Occipital lobe (tissue), 2 donors: ENCODE data around the gene DAP. TPM values are rescaled to one million over a fixed set of nuclear protein-coding genes. Genes with fewer than 3 reads are reported as not detected.
A peak's percentile ranks its signal among the peaks of the same experiment; 100 is the strongest.
"Not testable (repeated sequence)": the region's sequence is repeated elsewhere in the genome, so short reads cannot be mapped to it uniquely, and the experiment has no call there.

Source experiments
- DNase-seq: peaks from one replicate; lab custom pipeline; 2025; lab: John Stamatoyannopoulos, UW
- total RNA-seq: library from RNA; depleted of rRNA; stranded (reverse); fragments of >200 nt; gene quantifications from one replicate; pipeline ENCODE4 v1.2.3, GENCODE V29; 2014

DAP gene
- total RNA-seq, 1 donor from 2014 or later: 5.8 TPM

DNA sequence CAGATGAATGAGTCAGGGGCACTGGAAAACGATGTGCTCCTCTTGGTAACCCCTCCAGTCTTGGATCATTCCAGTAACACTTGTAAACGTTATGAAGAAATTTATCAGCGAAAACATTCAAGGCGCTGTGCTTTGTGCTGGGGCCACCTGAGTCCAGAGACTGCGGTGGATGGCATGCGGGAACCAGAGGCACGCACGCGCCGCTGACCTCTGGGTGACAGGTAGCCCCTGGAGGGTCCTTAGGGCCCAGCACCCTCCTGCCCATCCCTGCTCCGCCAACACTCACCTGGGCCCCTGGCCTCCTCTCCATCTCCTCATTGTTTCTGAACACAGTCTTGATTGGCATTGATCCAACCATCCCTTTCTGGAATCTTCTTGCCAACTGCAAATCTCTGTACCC lies 86.9 kb downstream of the DAP start:
- DNase-seq: no peak

DNA sequence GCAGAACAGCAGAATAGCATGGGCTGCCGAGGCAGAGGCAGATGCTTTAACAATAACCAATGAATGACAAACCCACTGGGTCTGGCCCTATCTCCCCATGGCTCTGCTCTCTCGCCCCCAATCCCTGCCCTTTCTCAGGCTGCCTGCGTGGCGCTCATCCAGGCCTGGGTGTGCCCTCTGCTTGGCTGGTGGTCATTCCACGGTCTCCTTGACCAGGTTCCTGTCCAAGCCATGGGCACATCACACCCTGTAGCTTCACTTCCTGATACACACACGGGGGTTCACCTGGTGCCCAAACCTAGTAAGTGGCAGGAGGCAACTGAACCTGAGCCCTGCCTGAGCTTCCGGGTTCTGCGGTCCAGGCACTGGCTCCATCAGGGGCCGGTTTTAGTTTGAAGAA lies 87.6 kb downstream of the DAP start:
- DNase-seq: no peak

DNA sequence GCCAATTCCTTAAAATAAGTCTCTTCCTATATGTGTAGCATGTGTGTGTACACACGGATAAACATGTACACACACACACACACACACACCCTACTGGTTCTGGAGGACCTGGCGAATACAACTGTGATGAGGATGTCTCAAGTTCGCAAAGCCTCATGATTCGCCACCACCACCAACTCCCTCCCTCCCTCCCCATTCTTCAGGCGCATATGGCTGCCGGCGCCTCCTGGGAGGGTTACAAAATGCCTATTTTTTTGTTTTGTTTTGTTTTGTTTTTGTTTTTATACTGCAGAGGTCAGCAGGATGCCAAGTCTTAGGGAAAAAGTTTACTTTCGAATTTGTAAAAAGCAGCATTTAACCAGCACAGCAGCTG lies 88.0 kb downstream of the DAP start:
- no peak for DNase-seq

DNA sequence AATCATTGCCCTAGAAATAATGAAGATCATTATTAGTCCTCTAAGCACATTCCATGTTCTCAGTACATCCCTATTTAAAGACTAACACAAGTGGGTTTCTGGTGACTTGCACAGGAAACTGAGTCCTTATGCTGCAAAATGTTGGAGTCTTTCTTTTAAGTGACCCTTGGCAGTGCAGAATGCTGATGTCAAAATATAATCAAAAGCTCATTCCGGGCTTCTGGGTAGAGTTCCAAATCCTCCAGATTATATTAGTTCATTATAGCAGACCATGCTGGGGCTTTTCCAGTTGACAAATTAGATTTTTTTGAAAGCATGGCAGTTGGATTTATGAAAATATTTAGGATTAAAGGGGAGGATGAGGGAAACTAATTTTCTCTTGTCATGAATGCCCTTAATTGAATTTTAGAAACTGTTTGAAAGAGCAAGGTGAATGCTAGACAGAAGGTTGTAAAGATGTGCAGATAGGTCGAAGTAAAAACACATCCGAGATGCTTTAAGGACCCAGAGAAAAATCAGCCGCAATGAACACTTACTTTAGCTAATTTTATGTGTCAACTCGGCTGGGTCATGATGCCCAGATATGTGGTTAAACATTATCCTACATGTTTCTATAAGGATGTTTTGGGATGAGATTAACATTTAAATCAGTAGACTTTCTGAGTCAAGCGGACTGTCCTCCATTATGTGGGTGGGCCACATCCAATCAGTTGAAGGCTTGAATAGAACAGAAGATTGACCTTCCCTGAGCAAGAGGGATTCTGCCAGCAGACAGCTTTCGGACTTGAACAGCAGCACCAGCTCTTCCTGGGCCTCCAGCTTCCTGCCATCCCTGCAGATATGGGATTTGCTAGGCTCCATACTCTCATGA lies 88.7 kb downstream of the DAP start:
- DNase-seq: no peak

DNA sequence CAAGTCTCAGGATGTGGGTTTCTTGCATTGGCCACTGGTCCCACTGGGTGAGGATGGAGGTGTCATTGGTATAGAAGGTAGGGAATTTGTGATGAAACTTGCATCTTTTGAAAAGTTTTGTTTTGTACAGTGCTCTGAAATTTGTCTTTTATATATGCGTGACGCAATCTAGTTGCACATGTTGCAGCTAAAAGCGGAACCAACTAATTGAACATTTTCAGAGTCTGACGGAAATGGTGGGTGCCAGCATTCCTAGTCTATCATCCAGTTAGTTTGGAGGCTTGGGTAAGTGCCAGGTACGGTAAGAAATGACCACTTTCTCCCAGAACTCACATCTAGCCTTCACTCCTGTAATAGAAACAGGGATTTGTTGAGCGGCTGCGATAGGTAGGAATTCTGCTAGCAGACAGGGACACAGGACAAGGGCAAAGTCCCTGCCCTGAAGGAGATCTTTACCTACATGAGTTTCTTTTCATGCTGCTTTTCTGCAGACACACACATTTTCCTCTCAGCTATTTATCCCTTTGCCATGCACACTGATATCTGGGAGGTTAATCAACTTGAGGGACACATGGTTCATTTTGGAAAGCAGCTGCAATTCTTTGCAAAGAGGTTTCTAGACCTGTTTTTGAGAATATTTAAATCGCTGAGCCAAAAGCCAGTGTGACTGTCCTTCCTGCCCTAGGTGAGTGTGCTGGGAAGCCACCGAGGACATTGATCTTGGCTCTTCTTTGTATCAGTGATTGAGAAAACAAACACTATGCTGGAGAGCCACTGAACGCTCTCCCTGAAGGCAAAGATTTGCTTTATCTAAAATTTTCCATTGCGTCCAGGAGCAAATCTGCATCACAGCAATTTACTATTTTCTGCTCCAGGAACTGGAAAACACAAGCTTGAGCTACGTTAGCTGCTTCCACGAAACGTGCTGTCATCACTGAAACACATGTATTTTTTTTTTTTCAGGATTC lies 89.7 kb downstream of the DAP start:
- DNase-seq: no peak

DNA sequence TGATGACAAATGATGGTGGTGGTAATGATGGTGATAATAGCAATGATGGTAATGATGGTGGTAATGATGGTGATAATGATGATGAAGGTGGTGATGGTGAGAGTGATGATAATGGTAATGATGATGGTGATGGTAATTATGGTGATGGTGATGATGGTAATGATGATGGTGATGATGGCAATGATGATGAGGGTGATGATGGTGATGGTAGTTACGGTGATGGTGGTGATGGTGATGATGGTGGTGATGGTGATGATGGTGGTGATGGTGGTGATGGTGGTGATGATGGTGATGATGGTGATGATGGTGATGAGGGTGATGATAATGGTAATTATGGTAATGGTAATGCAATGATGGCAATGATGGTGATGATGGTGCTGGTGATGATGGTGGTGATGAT lies 91.1 kb downstream of the DAP start:
- no peak for DNase-seq

DNA sequence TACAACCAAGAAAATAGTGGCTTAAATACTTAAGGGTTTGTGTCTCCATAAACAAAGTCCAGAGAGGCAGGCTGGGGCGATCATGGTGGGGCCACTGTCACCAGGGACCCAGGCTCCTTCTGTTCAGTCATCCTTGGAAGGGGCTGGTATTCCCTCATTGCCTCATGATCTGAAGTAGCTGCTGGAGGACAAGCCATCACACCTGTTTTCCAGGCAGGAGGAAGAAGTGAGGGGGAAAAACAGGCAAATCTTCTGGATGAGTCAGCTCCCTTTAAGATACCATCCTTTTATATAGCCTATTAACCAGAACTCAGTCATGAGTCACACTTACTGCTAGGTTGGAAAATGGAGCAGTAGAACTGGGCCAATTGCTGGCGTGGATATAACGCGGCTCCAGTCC lies 92.3 kb downstream of the DAP start:
- DNase-seq: no peak

DNA sequence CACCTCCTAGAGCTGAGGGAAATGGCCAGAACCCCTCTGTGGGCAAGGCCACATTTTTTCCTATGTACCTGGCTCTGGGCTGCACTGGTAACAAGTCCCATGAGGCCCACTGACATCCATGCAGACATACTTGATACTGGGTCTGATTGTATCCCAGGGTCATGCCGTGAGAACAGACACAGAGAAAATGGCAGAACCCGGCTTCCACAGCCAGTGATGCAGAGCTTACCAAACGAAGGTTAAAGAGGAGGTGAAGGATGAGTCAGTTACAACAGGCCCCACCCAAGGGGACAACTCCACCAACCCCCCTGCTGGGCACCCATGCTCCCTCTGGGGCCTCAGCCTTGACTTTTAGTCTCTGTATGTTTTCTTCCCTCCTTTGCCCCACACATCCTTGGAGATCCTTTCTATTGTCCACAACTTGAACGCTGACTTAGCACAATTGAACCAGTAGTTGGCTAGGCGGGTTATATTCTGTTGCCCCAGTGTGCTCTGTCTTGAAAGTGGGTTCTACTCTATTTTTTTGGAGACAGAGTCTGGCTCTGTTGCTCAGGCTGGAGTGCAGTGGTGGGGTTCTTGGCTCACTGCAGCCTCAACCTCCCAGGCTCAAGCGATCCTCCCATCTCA lies 93.5 kb downstream of the DAP start:
- no peak for DNase-seq

DNA sequence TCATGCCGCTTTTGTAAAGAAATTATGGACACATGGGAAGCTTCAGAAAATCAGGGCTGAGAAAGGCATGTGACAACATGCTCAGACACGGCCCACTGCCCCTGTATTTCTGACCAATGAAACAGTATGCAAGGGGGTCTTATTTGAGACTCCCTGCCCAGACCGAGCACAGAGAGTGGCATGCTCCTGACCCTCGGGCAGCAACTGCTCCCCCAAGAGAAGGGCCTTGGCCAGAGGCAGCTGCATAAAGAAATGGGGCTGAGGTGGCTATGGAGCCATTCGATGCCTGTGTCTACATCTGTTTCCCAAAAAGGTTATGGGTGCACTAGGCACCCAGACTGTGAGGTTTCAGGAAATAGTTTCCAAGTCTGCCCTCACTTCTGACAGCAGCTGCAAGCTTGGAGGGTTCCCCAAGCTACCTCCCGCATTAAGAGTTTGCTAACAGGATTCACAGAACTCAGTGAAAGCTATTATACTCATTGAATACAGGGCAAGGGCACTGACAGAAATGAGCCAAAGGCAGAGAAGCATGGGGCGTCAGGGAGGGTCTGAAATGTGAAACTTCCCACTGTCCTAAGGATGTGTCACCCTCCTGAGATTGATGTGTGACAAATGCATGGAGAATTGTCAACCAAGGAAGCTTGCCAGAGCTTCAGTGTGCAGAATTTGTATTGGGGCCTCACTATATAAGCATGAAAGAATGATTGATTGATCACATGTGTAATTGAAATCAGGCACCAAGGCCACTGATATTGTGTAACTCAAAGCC lies 94.3 kb downstream of the DAP start:
- no peak for DNase-seq

DNA sequence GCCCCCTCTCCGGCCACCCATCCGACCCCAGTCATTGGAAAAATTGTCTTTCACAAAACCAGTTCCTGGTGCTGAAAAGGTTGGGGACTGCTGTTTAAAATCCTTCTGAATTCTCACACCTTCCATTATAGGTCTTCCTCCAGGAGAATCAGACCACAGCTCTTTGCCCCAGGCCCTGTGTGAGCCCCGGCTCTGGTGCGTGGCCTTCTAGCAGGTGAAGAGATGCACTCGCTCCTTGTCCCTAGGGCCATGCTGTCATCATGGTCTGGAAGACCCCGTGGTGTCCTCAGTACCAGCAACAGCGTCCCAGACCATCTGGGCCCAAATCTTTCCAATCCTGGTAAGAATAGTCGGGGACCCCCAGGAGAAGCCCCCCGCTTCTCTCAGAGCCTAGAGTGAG lies 95.2 kb downstream of the DAP start:
- no peak for DNase-seq

DNA sequence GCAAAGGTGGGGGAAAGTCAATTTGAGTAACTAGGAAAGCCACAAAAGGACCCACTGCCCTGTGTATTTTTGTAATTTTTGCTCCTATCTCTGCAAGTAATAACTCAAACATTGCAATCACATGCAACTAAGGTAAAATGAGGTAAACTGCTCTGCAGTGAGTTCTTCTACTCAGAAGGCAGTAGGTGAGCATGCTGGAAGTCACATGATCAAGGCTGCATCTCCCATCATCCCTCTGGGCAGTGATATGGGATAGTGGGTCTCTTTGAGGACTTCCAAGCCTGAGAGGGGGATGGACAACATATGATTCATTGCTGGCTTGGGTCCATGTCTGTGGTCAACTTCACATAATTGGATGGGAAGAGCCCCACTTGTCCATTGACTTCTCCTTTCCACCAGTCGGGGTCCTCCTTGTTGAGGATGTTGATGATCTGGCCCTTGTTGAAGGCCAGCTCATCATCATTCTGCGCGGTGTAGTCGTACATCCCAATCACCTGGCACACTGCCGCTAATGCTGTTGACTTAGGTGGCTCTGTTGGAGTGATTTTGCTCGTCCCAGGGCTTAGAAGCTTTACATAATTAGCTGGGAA lies 96.8 kb downstream of the DAP start:
- not testable (repeated sequence) for DNase-seq

DNA sequence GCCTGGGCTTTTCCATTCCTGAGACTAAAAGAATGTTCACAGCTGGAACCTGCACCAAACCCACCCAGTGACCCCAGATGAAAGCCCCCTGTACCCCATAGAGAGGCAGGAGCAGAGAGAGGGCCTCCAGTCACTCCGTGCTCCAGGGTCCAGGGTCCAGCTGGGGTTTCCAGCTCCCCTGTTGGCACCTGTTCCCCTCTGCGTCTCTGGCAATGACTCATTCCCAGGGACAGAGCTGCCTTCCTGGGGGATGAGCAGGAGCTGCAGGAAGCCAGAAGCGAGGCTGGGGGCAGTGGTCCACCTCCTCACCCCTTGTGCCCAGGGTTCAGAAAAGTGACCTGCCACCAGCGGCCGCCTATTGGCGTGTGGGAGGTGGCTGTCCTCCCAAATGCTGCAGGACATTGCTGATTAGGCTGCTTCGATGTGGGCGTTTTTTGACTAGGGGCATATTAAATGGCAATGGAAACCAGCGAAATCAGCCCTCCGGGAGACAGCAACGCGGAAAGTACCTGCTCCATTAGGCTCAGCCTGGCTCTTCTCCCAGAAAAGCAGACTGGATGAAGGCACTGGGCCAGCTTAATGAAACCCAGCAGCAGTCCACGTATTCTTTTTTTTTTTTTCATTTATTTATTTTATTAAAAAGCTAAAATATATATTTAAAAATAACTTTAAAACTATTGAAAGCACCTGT lies 97.4 kb downstream of the DAP start:
- peak; percentile 19 for DNase-seq

DNA sequence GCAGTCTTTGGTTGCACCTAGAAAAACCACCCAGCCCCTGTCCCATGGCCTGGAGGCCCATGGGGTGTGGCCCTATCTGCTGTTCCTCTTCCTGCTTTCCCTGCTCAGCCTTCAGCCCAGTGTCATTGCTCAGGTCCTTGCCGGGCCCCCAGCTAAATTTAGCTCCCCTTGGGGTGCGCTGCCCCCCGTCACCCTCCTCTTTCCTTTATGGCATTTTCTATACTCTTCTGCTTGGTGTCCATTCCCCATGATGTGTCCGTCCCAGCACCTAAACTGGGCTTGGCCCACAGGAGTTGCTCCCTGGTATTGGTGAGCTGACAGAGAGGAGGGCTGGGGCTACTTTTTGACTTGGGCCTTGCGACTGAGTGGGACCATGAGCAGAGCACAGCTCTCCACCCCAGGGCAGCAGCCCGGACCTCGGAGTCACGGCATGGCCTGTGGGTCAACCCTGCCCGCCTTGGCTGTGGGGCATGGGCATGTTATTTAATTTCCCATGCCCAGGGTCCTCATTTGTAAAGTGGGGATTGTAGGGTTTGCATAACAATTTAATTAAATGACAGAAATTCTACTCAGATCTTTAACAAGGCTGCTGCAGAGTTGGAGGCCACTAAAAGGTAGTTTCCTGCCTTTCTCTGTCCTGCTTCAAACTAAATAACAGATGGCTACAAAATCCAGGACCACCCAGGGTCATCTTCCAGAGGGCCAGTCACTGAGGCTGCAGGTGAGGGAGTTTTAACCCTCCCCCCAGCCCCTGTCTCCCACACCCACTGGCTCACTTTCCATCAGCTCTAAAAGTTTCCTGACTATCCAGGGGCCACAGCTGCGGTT lies 98.2 kb downstream of the DAP start:
- no peak for DNase-seq

DNA sequence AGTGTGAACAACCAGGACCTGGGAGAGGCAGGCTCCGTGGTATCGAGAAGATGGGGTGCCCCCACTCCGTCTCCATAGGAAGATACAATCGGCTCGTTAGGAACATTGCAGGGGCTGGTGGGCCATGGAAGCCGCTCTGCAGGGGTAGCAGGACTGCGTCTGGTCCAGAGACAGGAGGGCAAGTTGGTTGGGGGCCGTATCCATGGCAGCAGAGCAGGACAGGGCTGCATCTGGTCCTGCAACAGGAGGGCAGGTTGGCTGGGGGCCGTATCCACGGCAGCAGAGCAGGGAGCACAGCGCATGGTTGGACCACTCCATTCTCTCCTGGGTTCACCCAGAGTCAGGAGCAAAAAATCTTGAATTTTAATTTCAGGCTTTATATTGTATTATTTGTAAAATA lies 99.0 kb downstream of the DAP start:
- no peak for DNase-seq

DNA sequence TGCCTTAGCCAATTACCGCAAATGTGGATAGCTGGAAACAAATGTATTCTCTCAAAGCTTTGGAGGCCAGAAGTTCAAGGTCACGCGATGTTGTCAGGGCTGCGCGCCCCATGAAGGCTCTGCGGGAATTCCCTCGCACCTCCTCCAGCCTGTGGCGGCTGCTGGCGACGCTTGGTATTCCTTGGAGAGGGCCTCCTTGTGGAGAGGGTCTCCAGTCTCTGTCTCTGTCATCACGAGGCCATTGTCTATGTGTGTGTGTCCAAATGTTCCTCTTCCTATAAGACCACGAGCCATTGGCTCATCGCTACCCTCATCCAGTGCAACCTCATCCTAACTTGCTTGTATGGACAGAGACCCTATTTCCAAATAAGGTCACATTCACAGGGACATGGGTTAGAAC lies 99.6 kb downstream of the DAP start:
- DNase-seq: no peak

DNA sequence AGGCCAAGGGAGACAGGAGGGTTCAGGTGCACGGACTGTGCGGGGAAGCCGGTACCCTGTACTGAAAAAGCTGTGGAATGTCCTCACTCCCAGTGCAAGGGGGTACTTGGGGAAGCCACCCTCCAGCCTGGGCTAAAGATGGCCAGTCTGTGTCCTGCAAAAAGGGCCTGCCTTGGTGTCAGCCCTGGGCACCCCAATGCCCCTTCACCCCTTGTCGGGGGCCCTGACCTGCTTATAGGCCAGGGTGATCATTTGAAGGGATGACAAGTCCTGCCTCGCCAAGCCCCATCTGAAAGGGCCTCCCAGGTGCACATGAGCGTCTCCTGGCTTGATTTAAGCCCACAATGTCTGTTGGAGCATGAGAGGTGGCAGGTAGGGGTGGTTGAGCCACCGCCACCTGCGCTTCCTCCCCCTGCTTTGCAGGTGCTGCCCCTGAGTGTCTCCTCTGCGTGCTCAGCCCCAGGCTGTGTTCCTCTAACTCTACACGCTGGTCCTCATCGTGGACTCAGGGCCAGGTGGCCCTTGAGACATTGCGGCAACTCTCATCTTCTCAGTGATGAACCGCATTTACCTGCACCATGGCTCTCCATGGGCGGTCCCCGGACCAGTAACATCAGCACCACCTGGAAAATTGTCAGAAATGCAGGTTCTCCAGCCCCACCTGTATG lies 100.2 kb downstream of the DAP start:
- DNase-seq: no peak

DNA sequence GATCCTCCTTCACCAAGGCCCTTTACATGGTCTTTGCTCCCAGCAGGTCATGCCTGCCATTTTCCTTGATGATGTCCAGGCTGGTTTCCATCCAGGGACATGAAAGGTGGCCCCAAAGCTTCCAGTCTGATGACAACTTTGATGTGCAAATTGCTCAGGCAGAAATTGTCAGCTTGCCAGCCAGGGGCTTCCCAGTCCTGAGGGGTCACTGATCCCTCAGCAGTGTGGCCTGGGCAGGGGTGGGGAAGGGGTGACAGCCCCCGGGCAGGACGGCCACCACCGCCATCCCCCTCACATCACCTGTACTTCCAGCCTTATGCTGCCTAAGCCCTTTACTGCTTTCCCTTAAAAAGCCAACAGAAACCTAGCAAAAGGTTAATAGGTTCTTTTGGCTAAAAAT lies 100.9 kb downstream of the DAP start:
- DNase-seq: no peak

DNA sequence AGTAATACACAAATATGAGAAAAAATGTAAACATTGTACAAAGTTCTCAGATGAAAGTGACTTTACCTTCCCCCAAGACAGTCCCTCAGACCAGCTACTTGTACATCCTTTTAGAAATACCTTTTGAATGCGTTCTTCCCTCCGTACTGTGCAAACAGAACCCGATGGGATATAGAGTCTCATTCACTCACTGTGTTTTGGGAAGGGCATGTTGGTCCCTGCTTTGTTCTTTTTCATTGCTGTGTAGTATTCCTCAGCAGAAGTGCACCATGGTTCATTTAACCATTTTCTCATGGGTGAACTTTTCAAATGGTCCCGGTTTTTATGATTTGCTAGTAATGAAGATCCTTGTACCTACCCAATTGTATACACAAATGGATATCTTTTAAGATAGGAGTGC lies 102.8 kb downstream of the DAP start:
- DNase-seq: no peak
